Nephron (organoid): ENCODE results near the gene NRIP2.

Source experiments
- H3K27ac Mint-ChIP-seq, 3 experiments: 2 replicates each; pipeline ENCODE4 v1.8.0; 2020; ENCODE audit warnings: mixed read lengths in 3 of 3, mild to moderate bottlenecking in 2 of 3, moderate library complexity in 1 of 3
- H3K27me3 Mint-ChIP-seq: 2 replicates; pipeline ENCODE4 v1.8.0; 2021; ENCODE audit warnings: low read depth, mild to moderate bottlenecking, moderate library complexity, mixed read lengths
- H3K36me3 Mint-ChIP-seq: 2 replicates; pipeline ENCODE4 v1.8.0; 2020; ENCODE audit warnings: low read depth, mixed read lengths
- H3K4me1 Mint-ChIP-seq: 2 replicates; pipeline ENCODE4 v1.8.0; 2020; ENCODE audit warnings: mixed read lengths
- H3K4me3 Mint-ChIP-seq, 3 experiments: 2 replicates each; pipeline ENCODE4 v1.8.0; 2020; ENCODE audit warnings: mild to moderate bottlenecking in 3 of 3, mixed read lengths in 3 of 3, moderate library complexity in 2 of 3
- H3K9me3 Mint-ChIP-seq: 2 replicates; pipeline ENCODE4 v1.8.0; 2020; ENCODE audit warnings: mixed read lengths
- TF ChIP-seq, protein P1 (sequence below), 3 experiments: fragments of 200-600 bp; sonication (generic); IDR thresholded peaks; one replicate each; pipeline ENCODE4 v1.5.0; 2021; ENCODE audit warnings: antibody characterized with exemption in 3 of 3; ENCODE audit not compliant: unreplicated experiment in 3 of 3

The NRIP2 gene

DNA sequence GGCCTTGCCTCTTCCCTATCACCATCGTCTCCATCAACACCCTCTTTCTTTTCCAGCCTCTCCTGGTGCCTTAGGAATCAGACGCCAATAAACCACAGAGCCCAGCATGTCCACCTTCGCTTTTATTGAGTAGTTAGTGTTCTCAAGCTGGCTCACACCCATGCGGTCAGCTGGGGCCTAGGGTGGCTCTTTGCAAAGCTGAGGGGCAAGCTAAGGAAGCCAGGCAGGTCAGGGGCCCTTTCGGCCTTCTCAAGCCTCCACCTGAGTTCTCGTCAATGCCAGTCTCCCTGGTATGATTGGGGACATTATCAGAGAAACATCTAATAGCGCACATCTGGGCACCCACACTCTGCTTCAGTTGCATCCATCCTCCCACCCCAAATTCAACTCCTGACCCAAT, 22.7 kb upstream of the NRIP2 start:
- peaks cover 15% of the 10 kb centered on the region for H3K4me1 Mint-ChIP-seq
- no peak overlapping the region for H3K4me3 Mint-ChIP-seq
- H3K27ac Mint-ChIP-seq: no peak overlapping the region
- H3K36me3 Mint-ChIP-seq: peaks cover 24% of the 10 kb centered on the region
- peaks cover 5% of the 10 kb centered on the region for H3K27me3 Mint-ChIP-seq
- TF ChIP-seq, protein P1, sequence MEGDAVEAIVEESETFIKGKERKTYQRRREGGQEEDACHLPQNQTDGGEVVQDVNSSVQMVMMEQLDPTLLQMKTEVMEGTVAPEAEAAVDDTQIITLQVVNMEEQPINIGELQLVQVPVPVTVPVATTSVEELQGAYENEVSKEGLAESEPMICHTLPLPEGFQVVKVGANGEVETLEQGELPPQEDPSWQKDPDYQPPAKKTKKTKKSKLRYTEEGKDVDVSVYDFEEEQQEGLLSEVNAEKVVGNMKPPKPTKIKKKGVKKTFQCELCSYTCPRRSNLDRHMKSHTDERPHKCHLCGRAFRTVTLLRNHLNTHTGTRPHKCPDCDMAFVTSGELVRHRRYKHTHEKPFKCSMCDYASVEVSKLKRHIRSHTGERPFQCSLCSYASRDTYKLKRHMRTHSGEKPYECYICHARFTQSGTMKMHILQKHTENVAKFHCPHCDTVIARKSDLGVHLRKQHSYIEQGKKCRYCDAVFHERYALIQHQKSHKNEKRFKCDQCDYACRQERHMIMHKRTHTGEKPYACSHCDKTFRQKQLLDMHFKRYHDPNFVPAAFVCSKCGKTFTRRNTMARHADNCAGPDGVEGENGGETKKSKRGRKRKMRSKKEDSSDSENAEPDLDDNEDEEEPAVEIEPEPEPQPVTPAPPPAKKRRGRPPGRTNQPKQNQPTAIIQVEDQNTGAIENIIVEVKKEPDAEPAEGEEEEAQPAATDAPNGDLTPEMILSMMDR (IDR thresholded peaks at IDR 0.05; ENCODE audit: unreplicated experiment in 3 of 3): no peak
- H3K9me3 Mint-ChIP-seq: no peaks in the 10 kb centered on the region

DNA sequence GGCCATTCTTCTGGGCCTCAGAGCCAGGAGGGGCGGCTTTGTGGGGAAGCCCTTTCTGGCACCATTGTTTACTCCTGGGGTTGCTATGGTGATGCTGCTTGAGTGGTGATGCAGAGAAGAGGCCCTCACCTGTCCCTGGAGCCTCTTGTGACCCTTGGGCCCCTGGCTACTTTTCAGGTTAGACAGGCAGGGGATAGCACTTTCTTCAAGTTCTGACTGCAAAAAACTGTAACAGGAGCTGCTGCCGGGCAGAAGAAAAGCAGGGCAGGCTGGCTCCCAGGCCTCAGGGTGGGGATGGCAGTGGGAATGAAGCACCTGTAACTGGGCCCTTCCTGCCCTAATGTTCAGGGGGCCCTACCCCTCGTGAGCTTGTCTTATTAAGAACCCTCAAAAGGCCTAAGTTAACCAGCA, 22.2 kb upstream of the NRIP2 start, which contains the start of gene TEX52:
TEX52 (minus strand) TSS at position 19 of the 411 bp plus-strand sequence; CDS start at position 6, 13 bp downstream.
- Mint-ChIP-seq H3K4me3 (no peak within 1 kb of the TSS), H3K27me3 (peaks cover 5% of the 10 kb centered on the region), H3K4me1 (peaks cover 15% of the 10 kb centered on the region), H3K27ac (peak within 1 kb of the TSS in 1 of 3 experiments; percentile 66), H3K9me3 (no peaks in the 10 kb centered on the region), H3K36me3 (peaks cover 21% of the 10 kb centered on the region)
- TF ChIP-seq, protein P1 (IDR thresholded peaks at IDR 0.05; ENCODE audit: unreplicated experiment in 3 of 3): no peak

DNA sequence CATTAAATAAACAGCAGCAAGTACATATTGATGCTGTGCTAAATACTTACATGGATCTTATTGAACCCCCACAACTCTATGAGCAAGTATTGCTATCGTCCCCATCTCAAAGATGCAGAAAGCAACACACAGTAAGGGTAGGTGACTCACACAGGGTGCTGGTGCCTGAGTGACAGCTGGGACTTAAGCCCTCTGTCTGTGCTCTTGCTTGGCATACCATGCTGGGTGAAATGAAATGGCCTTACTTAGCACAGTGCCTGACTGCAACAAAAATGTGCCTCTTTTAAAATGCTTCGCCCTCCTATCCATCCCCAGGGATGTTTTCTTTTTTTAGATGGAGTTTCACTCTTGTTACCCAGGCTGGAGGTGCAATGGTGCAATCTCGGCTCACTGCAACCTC, 21.2 kb upstream of the NRIP2 start:
- Mint-ChIP-seq H3K36me3 (peaks cover 16% of the 10 kb centered on the region), H3K27ac (no peak overlapping the region), H3K4me1 (peaks cover 15% of the 10 kb centered on the region), H3K4me3 (no peak overlapping the region), H3K9me3 (no peaks in the 10 kb centered on the region), H3K27me3 (peaks cover 5% of the 10 kb centered on the region)
- TF ChIP-seq, protein P1 (IDR thresholded peaks at IDR 0.05; ENCODE audit: unreplicated experiment in 3 of 3): no peak

DNA sequence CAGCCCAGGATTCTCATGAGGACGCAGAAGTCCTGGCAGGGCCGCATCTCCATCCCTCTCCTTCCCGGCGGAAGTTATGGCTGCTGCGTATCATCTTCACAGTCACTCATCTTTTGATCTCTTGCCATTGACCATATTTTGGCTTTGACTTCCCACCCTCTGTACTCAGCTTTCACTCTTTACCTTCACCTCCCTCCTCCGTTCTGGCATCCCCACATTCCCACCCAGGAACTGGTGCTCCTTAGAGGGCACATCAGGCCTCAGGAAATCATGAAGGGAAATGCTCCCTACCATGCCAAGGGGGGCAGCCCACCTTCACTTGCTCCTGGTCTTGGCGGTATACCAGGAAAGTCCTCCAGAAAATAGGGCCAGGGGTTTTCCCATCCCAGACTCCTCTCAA, 20.7 kb upstream of the NRIP2 start:
- Mint-ChIP-seq H3K4me3 (no peak overlapping the region), H3K36me3 (peaks cover 16% of the 10 kb centered on the region)
- TF ChIP-seq, protein P1 (IDR thresholded peaks at IDR 0.05; ENCODE audit: unreplicated experiment in 3 of 3): no peak

DNA sequence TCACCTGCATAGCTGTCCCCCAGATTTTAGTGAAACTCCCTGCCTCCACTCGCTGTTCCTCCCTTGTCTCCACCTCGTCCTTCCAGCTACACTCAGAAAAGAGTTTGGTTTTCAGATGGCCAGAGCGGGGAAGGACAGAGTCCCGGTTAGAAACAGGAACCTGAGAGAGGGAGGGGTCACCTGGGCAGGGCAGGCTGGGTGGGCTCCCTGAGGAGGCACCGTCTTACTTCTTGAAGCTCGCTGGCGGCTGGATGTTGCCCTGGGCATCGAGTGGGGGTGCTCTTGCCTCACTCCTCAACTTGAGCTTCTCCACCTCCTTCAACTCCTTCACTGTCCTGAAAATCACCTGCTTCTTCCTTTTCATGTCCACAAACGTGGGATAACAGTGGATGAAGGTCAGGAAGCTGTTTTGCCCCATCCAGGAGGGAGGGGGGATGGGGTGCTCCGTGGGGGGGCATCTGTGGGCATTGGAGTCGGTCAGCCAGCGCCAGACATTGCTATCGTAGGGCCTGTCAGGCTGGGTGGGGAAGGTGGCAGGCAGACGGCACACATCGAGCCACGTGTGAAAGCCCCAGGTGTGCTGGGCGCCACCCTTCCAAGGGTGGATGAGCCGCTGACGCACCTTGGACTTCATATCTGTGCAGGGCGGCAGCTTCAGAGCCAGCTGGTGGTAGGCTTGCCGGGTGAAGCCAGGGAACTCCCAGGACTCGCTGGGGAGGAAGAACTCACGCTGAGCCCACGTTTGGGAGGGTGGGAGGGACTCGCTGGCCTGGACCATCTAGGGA, 20.0 kb upstream of the NRIP2 start:
- peaks cover 5% of the 10 kb centered on the region for H3K27me3 Mint-ChIP-seq
- TF ChIP-seq, protein P1 (IDR thresholded peaks at IDR 0.05; ENCODE audit: unreplicated experiment in 3 of 3): no peak
- H3K4me1 Mint-ChIP-seq: peaks cover 16% of the 10 kb centered on the region
- no peak overlapping the region for H3K4me3 Mint-ChIP-seq
- no peak overlapping the region for H3K27ac Mint-ChIP-seq
- H3K36me3 Mint-ChIP-seq: peaks cover 10% of the 10 kb centered on the region
- H3K9me3 Mint-ChIP-seq: no peaks in the 10 kb centered on the region

More for the DNA sequence above, 20.7 kb upstream of the NRIP2 start:
- Mint-ChIP-seq H3K9me3 (no peaks in the 10 kb centered on the region), H3K4me1 (peaks cover 15% of the 10 kb centered on the region), H3K27me3 (peaks cover 5% of the 10 kb centered on the region), H3K27ac (no peak overlapping the region)

DNA sequence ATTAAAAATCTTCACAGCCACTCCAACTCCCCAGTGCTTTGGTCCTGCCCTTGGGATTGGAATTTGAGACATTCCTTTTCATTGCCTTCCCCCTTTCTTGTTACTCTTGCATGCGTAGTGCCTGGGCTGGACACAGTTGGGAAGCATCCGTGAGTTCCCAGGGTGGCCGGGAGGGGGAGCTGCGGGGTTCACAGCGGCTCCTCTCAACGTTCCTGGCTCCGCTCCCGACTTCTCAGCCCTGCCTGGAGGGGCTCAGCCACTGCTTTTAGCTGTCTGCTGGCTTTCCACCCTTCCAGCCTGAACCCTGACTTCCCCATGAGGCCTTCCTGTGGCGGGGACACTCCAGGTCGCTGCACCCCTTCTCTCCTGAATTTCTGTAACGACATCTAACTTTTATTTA, 18.8 kb upstream of the NRIP2 start:
- Mint-ChIP-seq H3K4me1 (peaks cover 26% of the 10 kb centered on the region), H3K27ac (no peak overlapping the region), H3K36me3 (peaks cover 2% of the 10 kb centered on the region), H3K4me3 (no peak overlapping the region), H3K9me3 (no peaks in the 10 kb centered on the region), H3K27me3 (peaks cover 5% of the 10 kb centered on the region)
- TF ChIP-seq, protein P1 (IDR thresholded peaks at IDR 0.05; ENCODE audit: unreplicated experiment in 3 of 3): peak; percentile 77 to 86 (median 86)
